OCI-LY3 (cell line): ENCODE data around the gene LRRC7.

Source experiments
- EZH2phosphoT487 ChIP-seq: fragments of 200-600 bp; shearing (Covaris generic); IDR thresholded peaks from 2 replicates; pipeline ENCODE4 v1.6.1; 2018; ENCODE audit warnings: antibody characterized with exemption, mixed run types, low read depth
- TF ChIP-seq, protein P1 (sequence below): fragments of 200-600, 300-600 bp; sonication (generic); IDR thresholded peaks from 2 replicates; pipeline ENCODE4 v1.5.1; 2014; ENCODE audit warnings: antibody characterized with exemption, low read length, low read depth

GRCh38 chr1:70063861-70064260, 496.1 kb downstream of the LRRC7 start:
- TF ChIP-seq, protein P1, sequence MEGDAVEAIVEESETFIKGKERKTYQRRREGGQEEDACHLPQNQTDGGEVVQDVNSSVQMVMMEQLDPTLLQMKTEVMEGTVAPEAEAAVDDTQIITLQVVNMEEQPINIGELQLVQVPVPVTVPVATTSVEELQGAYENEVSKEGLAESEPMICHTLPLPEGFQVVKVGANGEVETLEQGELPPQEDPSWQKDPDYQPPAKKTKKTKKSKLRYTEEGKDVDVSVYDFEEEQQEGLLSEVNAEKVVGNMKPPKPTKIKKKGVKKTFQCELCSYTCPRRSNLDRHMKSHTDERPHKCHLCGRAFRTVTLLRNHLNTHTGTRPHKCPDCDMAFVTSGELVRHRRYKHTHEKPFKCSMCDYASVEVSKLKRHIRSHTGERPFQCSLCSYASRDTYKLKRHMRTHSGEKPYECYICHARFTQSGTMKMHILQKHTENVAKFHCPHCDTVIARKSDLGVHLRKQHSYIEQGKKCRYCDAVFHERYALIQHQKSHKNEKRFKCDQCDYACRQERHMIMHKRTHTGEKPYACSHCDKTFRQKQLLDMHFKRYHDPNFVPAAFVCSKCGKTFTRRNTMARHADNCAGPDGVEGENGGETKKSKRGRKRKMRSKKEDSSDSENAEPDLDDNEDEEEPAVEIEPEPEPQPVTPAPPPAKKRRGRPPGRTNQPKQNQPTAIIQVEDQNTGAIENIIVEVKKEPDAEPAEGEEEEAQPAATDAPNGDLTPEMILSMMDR, result no peak
- no peak for TF ChIP-seq EZH2phosphoT487
